GM12872 (cell line): ENCODE measurements around the gene PKD2L2.

Experiments
- TF ChIP-seq, protein P1 (sequence below): IDR thresholded peaks from 3 replicates; pipeline ENCODE4 v1.5.1; 2011; ENCODE audit warnings: low read depth, mild to moderate bottlenecking, low read length, moderate library complexity; ENCODE audit not compliant: insufficient read depth

The PKD2L2 gene

DNA sequence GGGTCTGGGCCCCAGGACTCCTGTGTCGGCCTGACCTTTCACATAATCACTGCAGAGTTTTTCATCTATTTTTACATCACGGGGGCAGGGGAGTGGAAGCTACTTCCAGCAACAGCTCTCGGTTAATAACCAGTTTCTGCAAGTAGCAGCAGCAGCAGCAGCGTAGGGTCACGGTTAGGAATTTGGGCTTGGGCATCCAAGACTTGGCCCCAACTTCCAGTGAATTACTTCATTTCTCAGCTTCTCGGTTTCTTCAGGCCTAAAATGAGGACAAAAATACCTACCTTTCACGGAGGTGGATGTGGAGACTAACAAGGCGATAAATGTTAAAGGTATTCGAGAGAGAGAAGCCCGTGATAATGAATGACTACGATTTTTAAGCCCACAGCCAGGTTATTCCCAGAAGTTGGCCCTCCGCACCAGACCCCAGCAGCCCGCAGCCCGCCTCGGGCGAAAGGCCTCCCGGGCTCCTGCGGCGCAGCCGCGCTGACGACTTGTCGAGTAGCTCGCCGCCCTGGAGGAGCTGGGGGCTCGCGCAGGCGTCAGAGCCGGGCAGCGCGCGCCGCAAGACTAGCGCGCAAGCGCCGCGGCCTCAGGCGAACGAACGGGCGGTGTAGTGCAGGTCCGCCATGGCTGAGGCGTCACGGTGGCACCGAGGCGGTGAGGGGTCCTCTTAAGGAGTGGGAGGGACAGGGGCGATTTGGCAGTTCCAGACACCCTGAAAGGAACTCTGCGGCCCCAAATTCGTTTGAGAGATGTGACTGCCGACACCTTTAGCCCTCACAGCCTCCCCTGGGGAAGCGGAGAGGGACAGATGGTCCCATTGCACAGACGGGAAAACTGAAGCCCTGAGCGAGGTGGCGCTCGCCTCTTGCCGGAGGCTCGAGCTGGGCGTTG lies at the start of gene PKD2L2:
PKD2L2 (plus strand) TSS at position 595 of the 897 bp plus-strand sequence; CDS start at position 630, 35 bp downstream.
- TF ChIP-seq, protein P1, sequence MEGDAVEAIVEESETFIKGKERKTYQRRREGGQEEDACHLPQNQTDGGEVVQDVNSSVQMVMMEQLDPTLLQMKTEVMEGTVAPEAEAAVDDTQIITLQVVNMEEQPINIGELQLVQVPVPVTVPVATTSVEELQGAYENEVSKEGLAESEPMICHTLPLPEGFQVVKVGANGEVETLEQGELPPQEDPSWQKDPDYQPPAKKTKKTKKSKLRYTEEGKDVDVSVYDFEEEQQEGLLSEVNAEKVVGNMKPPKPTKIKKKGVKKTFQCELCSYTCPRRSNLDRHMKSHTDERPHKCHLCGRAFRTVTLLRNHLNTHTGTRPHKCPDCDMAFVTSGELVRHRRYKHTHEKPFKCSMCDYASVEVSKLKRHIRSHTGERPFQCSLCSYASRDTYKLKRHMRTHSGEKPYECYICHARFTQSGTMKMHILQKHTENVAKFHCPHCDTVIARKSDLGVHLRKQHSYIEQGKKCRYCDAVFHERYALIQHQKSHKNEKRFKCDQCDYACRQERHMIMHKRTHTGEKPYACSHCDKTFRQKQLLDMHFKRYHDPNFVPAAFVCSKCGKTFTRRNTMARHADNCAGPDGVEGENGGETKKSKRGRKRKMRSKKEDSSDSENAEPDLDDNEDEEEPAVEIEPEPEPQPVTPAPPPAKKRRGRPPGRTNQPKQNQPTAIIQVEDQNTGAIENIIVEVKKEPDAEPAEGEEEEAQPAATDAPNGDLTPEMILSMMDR: peak; percentile 41

DNA sequence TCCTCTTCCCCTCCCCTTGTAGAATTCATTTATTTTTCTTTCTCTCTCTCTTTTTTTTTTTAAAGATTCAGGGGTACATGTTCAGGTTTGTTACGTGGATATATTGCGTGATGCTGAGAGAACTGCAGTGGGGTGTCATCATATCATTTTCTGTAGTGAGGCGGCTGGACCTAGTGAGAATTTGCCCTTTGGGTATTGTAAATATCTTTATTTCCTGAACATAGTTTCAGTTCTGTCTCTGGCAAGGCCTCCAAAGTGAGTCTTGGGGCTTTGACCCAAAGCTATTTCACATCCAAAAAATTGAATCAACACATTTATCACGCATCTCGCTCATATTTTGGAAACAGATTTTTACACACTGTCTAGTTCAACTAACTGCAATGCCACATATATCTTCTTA lies 47.0 kb upstream of the PKD2L2 start:
- TF ChIP-seq, protein P1: no peak

DNA sequence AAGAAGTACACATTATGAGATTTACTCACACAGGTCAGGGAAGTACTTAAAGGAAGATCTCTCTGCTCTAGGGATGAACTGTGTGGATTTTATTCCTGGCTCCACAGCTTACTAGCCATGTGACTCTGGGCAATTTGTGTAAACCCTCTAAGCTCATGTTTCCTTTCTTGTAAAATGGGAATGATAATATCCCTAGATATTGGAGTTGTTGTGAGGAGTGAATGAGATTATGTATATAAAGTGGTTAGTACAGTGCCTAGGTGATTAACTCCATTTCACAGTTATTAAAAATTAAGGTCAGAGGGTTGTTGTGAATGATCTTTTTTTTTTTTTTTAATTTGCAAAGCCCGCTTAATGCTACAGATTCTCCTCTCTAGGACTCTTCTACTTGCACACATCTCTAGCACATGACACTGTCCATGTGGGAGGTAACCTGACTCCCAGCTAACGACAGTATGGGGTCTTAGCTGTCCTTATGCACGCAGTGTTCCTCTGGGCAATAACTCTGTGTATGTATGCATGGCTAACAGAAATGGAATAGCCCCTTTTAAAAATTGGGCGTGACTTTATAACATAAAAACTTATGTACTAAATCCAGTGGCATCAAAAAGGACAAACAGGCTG lies 45.5 kb upstream of the PKD2L2 start:
- TF ChIP-seq, protein P1: no peak

DNA sequence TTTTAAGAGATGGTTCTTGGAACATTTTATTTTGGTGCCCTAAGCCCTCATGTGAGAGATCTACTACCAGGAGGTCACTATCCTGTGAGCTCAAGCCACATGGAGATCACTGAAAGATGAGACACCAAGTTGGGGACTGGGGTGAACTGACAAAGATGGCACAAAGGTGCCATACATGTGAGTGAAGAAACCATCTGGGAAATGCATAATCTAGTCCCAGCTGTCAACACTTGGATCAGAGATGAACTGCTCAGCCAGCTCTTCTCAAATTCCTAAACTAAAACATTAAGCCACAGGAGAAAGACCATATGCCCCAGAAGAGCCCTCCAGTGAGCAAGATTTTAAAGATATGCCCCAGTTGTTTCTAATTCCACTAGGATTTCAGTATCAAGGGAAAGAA lies 43.8 kb upstream of the PKD2L2 start:
- TF ChIP-seq, protein P1: no peak

DNA sequence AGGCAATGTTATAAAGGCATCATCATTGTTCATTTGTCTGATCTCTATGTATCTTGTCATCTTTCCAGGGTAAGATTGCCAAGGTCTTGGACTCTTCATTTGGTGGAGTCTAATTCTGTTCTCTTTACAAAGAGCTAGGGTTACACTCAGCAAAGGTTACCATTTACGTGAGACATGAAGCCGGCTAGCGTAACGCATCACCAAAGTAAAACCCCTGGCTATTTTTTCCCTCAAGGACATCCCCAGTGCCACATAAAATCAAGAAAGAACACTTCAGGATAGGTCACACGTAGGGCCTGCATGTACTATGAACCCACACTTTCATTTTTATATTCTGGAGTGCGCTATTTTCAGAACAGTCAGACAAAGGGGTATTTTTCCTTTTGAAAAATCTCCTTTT lies 41.6 kb upstream of the PKD2L2 start:
- TF ChIP-seq, protein P1: no peak

DNA sequence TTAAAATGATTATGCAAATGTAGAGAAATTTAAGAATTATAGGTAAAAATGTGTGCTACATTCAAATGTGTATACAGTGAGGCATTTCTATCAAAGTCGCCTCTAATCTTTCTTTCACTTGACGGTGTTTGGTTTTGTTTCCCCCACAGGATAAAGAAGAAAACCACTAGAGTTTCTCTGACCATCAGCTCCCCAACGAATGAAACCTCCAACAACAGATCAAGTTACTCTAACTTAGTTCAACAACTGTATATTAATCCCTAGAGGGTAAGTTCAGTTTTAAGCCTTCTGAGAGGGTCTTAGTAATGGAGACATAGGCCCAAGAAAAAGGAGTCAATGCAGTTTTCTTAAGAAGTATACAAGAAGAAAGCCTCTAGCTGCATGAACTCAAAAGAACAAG lies 33.1 kb upstream of the PKD2L2 start:
- TF ChIP-seq, protein P1: no peak

DNA sequence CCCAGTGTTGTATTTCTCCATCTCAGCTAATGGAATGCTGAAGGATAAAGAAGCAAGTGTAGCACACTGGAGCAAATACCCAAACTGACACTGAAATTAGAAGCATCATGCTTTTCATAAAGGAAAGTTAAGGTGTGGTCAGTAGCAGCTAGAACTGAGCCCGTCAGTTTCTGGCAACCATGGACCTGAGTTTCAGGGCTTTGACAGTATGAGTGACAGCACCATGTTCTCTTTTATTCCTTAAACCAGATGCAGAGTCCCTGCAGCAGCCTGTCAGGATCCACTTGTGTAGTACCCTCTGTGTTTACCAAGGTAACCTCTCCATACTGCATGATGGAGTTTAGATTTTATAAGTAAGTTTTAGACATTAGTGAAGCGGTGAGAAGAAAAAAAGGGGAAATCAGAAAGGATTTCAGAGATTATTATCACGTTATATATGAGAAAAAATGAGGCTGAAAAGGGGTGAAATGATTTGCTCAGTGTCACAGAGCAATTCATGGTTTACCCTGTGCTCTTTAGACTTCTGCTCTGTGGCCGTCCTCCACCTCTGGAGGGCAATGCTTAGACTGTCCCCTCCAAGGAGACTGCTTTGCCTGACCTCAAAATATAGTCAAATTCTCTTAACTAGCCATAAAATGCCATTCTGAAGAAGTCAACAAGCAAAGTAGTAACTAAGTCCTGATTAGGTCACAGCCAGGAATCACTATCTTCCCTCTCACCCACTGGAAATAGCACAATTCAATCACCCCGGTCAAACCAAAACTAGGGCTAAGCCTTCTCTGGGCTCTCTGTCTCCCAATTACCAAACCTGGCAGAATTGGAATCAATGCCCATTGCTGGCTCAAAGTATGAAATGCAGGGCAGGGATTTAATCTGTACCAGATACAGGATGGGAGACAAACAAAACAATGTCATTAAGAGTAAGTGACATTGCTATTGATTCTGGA lies 32.1 kb upstream of the PKD2L2 start:
- TF ChIP-seq, protein P1: no peak
